Stomach (tissue), 9 donors: ENCODE data around the gene LYZL1. TPM values are rescaled to one million over a fixed set of nuclear protein-coding genes. Genes with fewer than 3 reads are reported as not detected.
A peak's percentile ranks its signal among the peaks of the same experiment; 100 is the strongest.

Experiments used
- DNase-seq, 2 donors: peaks; one replicate each; pipeline versions ENCODE4 v3.0.0 to v3.0.0-alpha.2; 2013 to 2019
- H3K27ac ChIP-seq, 5 donors: fragments of 200-600 bp in 4 of 5; sonication (generic) in 4 of 5; one replicate each; pipeline ENCODE4 v1.5.1; 2013 to 2019; ENCODE audit warnings: mild to moderate bottlenecking in 1 of 5, moderate library complexity in 1 of 5
- H3K27me3 ChIP-seq, 3 donors: fragments of 200-600 bp; sonication (generic); one replicate each; pipeline ENCODE4 v1.5.1; 2017 to 2019; ENCODE audit warnings: mixed run types in 1 of 3
- H3K36me3 ChIP-seq, 4 donors: fragments of 200-600 bp; sonication (generic); 1 replicate in 3 of 4; 2 replicates in 1 of 4; pipeline ENCODE4 v1.5.1; 2016 to 2019
- H3K4me1 ChIP-seq, 4 donors: fragments of 200-600 bp; sonication (generic); one replicate each; pipeline ENCODE4 v1.5.1; 2016 to 2019
- H3K4me3 ChIP-seq, 4 donors: fragments of 200-600 bp; sonication (generic) in 3 of 4; one replicate each; pipeline ENCODE4 v1.5.1; 2016 to 2019; ENCODE audit warnings: mild to moderate bottlenecking in 1 of 4
- H3K9me3 ChIP-seq, 4 donors: fragments of 200-600 bp; sonication (generic); one replicate each; pipeline ENCODE4 v1.5.1; 2016 to 2019
- EP300 ChIP-seq: sonication (generic); formaldehyde crosslinking; IDR thresholded peaks from one replicate; pipeline ENCODE4 v1.6.1; 2017; ENCODE audit warnings: antibody characterized with exemption
- POLR2A ChIP-seq, 4 donors: fragments of 450-650 bp; IDR thresholded peaks; one replicate each; pipeline ENCODE4 v1.6.1; 2016; ENCODE audit warnings: antibody characterized with exemption in 4 of 4, control low read depth in 2 of 4, mild to moderate bottlenecking in 1 of 4, moderate library complexity in 1 of 4
- POLR2AphosphoS5 ChIP-seq, 3 donors: sonication (generic); formaldehyde crosslinking; IDR thresholded peaks; one replicate each; pipeline ENCODE4 v1.6.1; 2016; ENCODE audit warnings: antibody characterized with exemption in 3 of 3
- WGBS, 5 donors: extraction: QIAGEN DNeasy Blood & Tissue Kit in 3 of 5; methylation state at CpG; one replicate each; pipeline versions ENCODE4 v1.1.5 to v1.1.7; 2013 to 2018; 5-methylcytosine and 5-hydroxymethylcytosine counted together
- intact Hi-C: fragments of 100-400 bp; cut with DNase I; formaldehyde crosslinking; loops from one replicate; pipeline ENCODE4 v1.15.1; 2023; ENCODE audit warnings: low total_unique reads
- polyA plus RNA-seq, 3 donors: library from polyadenylated mRNA; stranded (reverse); fragments of 200-250 nt; gene quantifications; one replicate each; pipeline ENCODE4 v1.2.3, GENCODE V29; 2013
- total RNA-seq, 5 donors: library from RNA; depleted of rRNA; stranded (reverse); fragments of >200 nt; gene quantifications; one replicate each; pipeline versions ENCODE4 v1.1.0 to v1.2.3, GENCODE V29; 2014 to 2016
- TF ChIP-seq, protein P1 (sequence below), 7 experiments: fragments of 450-650 bp in 4 of 7; fragments of 200-600 bp in 3 of 7; sonication (generic) in 3 of 7; IDR thresholded peaks; one replicate each; pipeline ENCODE4 v1.5.1; 2016 to 2019; ENCODE audit warnings: antibody characterized with exemption in 7 of 7, control low read depth in 2 of 7, mild to moderate bottlenecking in 1 of 7
- donor health status: healthy with polysubstance abuse.
- donor health status: Bipolar disorder and iron deficiency.
- donor health status: healthy.

LYZL1 gene
- total and polyA plus RNA-seq, 8 donors = not detected

DNA sequence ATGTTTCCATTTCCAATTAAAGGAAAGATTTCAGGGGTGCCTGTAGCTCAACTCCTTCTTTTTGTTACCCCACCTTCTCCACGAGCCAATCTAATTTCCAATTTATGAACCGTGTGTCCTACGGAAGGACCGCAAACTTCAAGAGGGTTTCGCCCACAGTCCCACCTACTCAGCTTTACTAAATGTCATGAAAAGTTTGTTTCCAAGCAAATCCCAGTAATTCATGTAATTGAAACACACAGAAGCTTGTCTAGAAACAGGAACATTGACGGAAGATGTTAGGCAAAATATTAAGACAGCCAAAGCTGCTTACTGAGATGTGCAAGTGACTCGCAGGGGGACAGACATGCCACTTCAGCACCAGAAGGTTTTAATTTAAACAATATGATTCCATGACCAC, 32.9 kb upstream of the LYZL1 start:
- no peak for DNase-seq
- Histone ChIP-seq H3K27me3 (peaks cover 0 to 32% (median 10%) of the 10 kb centered on the region in 3 donors), H3K9me3 (peaks cover 0 to 6% (median 2%) of the 10 kb centered on the region in 4 donors), H3K36me3 (no peaks in the 10 kb centered on the region), H3K27ac (no peak overlapping the region), H3K4me3 (no peak overlapping the region), H3K4me1 (peaks cover 0 to 16% (median 0%) of the 10 kb centered on the region in 4 donors)
- TF ChIP-seq, protein P1, sequence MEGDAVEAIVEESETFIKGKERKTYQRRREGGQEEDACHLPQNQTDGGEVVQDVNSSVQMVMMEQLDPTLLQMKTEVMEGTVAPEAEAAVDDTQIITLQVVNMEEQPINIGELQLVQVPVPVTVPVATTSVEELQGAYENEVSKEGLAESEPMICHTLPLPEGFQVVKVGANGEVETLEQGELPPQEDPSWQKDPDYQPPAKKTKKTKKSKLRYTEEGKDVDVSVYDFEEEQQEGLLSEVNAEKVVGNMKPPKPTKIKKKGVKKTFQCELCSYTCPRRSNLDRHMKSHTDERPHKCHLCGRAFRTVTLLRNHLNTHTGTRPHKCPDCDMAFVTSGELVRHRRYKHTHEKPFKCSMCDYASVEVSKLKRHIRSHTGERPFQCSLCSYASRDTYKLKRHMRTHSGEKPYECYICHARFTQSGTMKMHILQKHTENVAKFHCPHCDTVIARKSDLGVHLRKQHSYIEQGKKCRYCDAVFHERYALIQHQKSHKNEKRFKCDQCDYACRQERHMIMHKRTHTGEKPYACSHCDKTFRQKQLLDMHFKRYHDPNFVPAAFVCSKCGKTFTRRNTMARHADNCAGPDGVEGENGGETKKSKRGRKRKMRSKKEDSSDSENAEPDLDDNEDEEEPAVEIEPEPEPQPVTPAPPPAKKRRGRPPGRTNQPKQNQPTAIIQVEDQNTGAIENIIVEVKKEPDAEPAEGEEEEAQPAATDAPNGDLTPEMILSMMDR (IDR thresholded peaks at IDR 0.05) = no peak
- TF ChIP-seq POLR2AphosphoS5 (IDR thresholded peaks at IDR 0.05) = no peak
- no peak for TF ChIP-seq EP300
- no peak for TF ChIP-seq POLR2A (IDR thresholded peaks at IDR 0.05)
- intact Hi-C loops = no loop called here
- 78 to 89% (median 83%) methylated on average over 7 of the region's 7 CpGs for WGBS, 5 donors

DNA sequence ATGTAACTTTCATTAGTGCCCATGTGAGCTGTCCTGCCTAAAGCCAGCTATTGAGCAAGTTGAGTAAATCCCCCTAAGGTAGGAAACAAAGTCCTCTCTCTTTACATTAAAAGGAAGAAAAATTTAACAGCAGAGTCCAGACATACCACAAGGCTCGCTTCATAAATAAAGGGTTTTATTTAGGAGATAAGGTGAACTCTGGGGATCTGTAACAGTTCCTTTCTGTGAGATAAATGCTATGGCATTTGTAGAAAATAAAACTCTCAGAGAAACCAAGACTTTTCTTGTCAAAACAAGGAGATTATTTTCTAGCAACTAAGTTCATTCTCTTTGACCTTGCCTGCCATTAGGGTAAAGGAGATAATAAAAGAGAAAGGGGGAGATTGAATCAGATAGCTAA, 32.3 kb upstream of the LYZL1 start:
- DNase-seq = no peak
- Histone ChIP-seq H3K9me3 (peaks cover 0 to 6% (median 2%) of the 10 kb centered on the region in 4 donors), H3K27ac (no peak overlapping the region), H3K4me3 (no peak overlapping the region), H3K27me3 (peaks cover 0 to 32% (median 10%) of the 10 kb centered on the region in 3 donors), H3K4me1 (peaks cover 0 to 16% (median 0%) of the 10 kb centered on the region in 4 donors), H3K36me3 (no peaks in the 10 kb centered on the region)
- intact Hi-C loops = no loop called here
- WGBS, 5 donors = 15 to 37% (median 27%) methylated on average over 1 of the region's 1 CpG
- TF ChIP-seq EP300 (no peak), POLR2A (IDR thresholded peaks at IDR 0.05) (no peak), POLR2AphosphoS5 (IDR thresholded peaks at IDR 0.05) (no peak)
- TF ChIP-seq, protein P1 (IDR thresholded peaks at IDR 0.05) = no peak

DNA sequence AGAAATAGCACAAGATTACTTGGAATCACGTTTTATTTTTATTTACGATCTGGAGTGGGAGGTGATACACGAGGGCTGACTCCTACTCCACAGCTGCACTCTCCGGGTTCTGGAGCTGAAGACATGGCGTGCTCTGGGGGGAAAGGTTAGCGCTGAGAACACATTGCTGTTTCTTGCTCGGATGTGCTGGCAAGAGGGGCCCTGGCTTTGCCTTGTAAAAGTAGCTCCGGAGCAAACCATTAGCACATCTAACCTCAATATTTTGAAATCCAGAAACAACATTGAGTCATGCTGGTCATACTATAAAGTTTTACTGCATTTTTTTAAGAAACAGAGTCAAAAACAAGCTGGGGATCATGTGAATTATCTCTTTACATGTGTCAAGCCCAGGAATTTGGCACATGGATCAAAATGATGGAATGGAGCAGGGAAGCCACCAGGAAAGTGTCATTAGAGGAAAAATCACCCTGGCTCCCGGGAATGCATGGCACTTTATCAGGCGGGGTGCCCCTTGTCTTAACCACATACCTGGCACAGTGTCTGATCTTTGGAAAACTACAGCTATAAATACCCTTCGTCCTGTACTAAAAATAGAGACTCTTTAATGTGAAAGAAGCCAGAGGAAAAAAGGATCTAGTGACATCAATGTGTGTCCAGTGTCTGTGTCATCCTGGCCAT, 31.6 kb upstream of the LYZL1 start:
- H3K27ac ChIP-seq = no peak overlapping the region
- H3K9me3 ChIP-seq = peaks cover 0 to 6% (median 2%) of the 10 kb centered on the region in 4 donors
- H3K27me3 ChIP-seq = peaks cover 0 to 27% (median 6%) of the 10 kb centered on the region in 3 donors
- no peaks in the 10 kb centered on the region for H3K36me3 ChIP-seq
- 40 to 51% (median 46%) methylated on average over 11 of the region's 11 CpGs for WGBS, 5 donors
- intact Hi-C loops = no loop called here
- no peak overlapping the region for H3K4me3 ChIP-seq
- TF ChIP-seq POLR2A (IDR thresholded peaks at IDR 0.05) (no peak), EP300 (no peak), POLR2AphosphoS5 (IDR thresholded peaks at IDR 0.05) (peak in 1 of 3 donors; percentile 48)
- TF ChIP-seq, protein P1 (IDR thresholded peaks at IDR 0.05) = no peak
- H3K4me1 ChIP-seq = peaks cover 0 to 16% (median 0%) of the 10 kb centered on the region in 4 donors
- DNase-seq = peak in 1 of 2 donors; percentile 43

DNA sequence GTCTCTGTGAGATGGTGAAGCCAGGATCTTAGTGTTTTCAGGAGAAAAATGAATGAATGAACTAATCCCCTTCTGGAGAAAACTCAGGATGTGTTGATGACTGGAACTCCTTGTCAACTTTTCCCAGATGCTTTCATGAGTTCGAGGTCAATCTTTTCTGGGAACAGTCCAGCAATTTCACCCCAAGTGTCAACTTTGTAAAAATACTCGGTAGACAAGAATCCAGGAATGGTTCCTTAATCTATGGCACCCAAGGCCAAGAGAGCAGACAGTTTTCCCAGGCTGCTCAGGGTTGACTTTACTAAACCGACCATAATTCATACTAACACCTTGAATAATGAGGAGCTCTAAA, 31.1 kb upstream of the LYZL1 start:
- Histone ChIP-seq H3K27ac (no peak overlapping the region), H3K9me3 (peaks cover 0 to 6% (median 2%) of the 10 kb centered on the region in 4 donors), H3K36me3 (no peaks in the 10 kb centered on the region), H3K4me3 (no peak overlapping the region), H3K4me1 (peaks cover 0 to 16% (median 0%) of the 10 kb centered on the region in 4 donors), H3K27me3 (peaks cover 0 to 26% (median 5%) of the 10 kb centered on the region in 3 donors)
- no peak for DNase-seq
- WGBS, 5 donors = 42 to 69% (median 62%) methylated on average over 3 of the region's 3 CpGs
- intact Hi-C loops = no loop called here
- TF ChIP-seq, protein P1 (IDR thresholded peaks at IDR 0.05) = no peak
- TF ChIP-seq EP300 = no peak
- no peak for TF ChIP-seq POLR2A (IDR thresholded peaks at IDR 0.05)
- TF ChIP-seq POLR2AphosphoS5 (IDR thresholded peaks at IDR 0.05) = no peak
